Uterus (tissue), 2 donors: ENCODE data around the gene LPP.

Experiments used
- CTCF ChIP-seq, 4 experiments: fragments of 200-600 bp in 2 of 4; fragments of 450-650 bp in 2 of 4; sonication (generic) in 2 of 4; IDR thresholded peaks; one replicate each; pipeline ENCODE4 v1.5.1; 2016 to 2019; ENCODE audit warnings: antibody characterized with exemption in 4 of 4, mild to moderate bottlenecking in 2 of 4, moderate library complexity in 1 of 4
- POLR2A ChIP-seq, 2 donors: fragments of 450-650 bp; IDR thresholded peaks; one replicate each; pipeline ENCODE4 v1.6.1; 2016; ENCODE audit warnings: antibody characterized with exemption in 2 of 2, mild to moderate bottlenecking in 1 of 2, moderate library complexity in 1 of 2

GRCh38 chr3:188839187-188839695 lies 685.3 kb downstream of the LPP start:
- TF ChIP-seq CTCF (IDR thresholded peaks at IDR 0.05) (no peak), POLR2A (IDR thresholded peaks at IDR 0.05) (no peak)
